ENCODE results near the gene CD38.

- TF ChIP-seq CTCF (IDR thresholded peaks at IDR 0.05) (no peak), POLR2A (IDR thresholded peaks at IDR 0.05) (no peak)
Measured at GRCh38 chr4:15742637-15743036, 35.5 kb upstream of the CD38 start.
